GM18505 (cell line): ENCODE measurements around the gene FCMR.

Experiments used
- ATAC-seq: cut with Tn5 transposase; IDR thresholded peaks from one replicate; pipeline ENCODE4 v1.9.1; 2021; ENCODE audit not compliant: unreplicated experiment
- POLR2A ChIP-seq: IDR thresholded peaks from 4 replicates; pipeline ENCODE4 v1.6.1; 2011; ENCODE audit warnings: borderline replicate concordance; ENCODE audit not compliant: insufficient read depth, insufficient read length; ENCODE audit errors: extremely low read depth

Gene FCMR

GRCh38 chr1:206875752-206876377 is 45.9 kb downstream of the FCMR start:
- ATAC-seq: no peak
- no peak for TF ChIP-seq POLR2A

GRCh38 chr1:206873603-206874188 is 48.0 kb downstream of the FCMR start:
- TF ChIP-seq POLR2A: no peak
- no peak for ATAC-seq

- ATAC-seq: no peak
- TF ChIP-seq POLR2A: no peak
These were observed 49.6 kb downstream of the FCMR start for GRCh38 chr1:206872139-206872538.

- TF ChIP-seq POLR2A: no peak
- no peak for ATAC-seq
These were observed 53.5 kb downstream of the FCMR start for GRCh38 chr1:206868264-206868663.

DNA sequence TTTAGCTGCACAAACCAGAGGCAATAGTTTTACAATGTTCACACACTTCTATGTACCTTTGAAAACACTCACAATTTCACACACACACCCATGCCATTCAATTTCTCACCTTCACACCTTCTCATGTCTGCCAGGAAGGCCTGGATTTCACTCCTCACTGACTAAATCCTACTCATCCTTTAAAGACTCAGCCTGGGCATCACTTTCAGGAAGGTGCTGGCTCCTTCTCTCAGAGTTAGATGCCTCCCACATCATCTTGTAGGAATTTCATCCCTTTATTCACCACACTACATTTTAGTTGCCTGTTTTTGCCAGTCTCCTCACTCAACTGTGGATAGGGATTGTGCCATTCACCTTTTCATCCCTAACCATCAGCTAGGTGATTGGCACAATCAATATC is 54.0 kb downstream of the FCMR start:
- TF ChIP-seq POLR2A: no peak

GRCh38 chr1:206867239-206867638 is 54.5 kb downstream of the FCMR start:
- no peak for TF ChIP-seq POLR2A
- ATAC-seq: no peak

More for the DNA sequence above, 54.0 kb downstream of the FCMR start:
- no peak for ATAC-seq

- no peak for ATAC-seq
- TF ChIP-seq POLR2A: no peak
These were observed 55.7 kb downstream of the FCMR start for GRCh38 chr1:206866062-206866461.

DNA sequence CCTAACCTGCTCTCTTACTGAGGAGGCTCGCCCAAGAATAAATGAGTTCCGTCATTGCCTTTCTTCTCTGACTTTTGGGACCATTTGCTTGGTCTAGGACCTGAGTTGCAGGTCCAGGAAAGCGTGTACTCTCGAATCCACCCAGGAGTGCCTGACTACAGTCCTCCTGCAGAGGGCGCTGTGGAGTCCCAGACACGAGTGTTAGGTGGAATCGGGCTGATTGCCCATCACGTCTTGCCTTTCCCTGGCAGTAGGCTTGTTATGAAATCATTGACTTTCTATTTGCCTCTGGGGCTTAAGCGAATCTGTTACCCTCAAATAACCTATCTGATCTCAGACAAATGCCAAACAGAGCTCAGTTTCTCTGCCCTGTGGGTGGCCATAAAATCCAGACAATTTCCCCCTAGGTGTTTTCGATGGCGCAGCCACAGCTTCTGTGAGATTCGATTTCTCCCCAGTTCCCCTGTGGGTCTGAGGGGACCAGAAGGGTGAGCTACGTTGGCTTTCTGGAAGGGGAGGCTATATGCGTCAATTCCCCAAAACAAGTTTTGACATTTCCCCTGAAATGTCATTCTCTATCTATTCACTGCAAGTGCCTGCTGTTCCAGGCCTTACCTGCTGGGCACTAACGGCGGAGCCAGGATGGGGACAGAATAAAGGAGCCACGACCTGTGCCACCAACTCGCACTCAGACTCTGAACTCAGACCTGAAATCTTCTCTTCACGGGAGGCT is 56.6 kb downstream of the FCMR start, which contains the start of gene IL20:
Gene IL20, plus strand, starts transcription at position 685 of the 733 bp plus-strand sequence. CDS start 230 bp downstream, outside the sequence.
- ATAC-seq: no peak
- no peak for TF ChIP-seq POLR2A

DNA sequence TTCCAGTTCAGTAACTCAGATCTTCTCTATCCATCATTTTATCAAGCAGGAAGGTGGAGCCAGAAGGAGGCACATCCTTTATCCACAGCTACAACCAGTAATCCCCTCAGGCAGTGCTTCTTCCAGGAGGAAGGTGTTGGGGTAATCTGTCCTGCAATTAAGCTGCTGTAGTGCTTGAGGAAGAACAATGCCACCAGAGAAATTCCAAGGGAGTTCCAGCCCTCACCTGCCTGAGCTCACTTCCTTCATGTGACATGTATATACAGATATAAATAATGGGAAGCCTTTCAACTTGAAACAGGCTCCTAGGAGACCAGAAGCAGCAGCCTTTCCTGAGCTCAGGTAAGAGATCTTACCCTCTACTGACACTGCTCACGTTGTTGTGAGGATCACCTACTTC is 58.5 kb downstream of the FCMR start:
- no peak for TF ChIP-seq POLR2A
- no peak for ATAC-seq

DNA sequence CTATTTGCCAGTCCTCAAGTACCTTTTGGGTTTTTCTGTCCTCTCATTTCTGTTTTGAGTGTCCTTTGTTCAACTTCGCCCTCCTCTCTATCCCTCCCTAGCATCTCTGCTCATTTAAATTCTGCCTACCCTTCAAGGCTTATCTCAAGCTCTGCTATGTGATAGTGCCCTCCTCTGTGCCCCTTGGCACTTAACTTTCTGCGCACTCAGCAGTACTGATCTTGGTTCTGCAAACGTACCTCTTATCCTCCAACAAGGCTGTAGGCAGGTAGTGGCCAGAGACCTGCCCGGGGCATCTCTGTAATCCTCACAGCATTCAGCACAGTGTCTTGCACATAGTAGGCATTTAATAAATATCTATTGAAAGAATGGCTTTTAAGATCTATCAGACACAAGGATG is 61.6 kb downstream of the FCMR start:
- no peak for ATAC-seq
- TF ChIP-seq POLR2A: no peak

- no peak for TF ChIP-seq POLR2A
- ATAC-seq: no peak
These were observed 62.6 kb downstream of the FCMR start for GRCh38 chr1:206859082-206859521.

GRCh38 chr1:206856674-206857464 is 64.9 kb downstream of the FCMR start:
- no peak for ATAC-seq
- TF ChIP-seq POLR2A: no peak

DNA sequence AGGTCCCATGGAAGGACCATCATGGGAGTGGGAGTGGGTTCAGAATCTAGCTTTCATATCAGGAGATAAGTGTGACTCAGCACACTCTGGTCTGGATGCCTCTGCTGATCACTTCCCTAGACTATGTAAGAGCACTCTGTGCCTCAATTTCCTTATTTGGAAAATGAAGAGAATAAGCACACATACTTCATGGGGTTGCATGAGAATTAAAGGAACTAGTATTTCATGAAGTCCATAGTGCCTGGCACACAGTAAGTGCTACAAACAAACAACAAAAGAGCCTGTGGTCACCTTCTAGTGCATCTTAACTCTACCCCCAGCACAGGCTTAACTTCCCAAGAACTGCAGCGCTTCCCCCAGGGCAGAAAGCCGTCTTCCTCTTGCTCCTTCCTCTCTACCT is 65.9 kb downstream of the FCMR start:
- ATAC-seq: no peak
- no peak for TF ChIP-seq POLR2A
